ENCODE measurements around the gene AFF3.

The AFF3 gene

GRCh38 chr2:100033976-100034375, 108.4 kb downstream of the AFF3 start:
- ChIA-PET CTCF (no interaction called here), POLR2A (no interaction called here)
- DNase-seq (ENCODE audit: extremely low spot score): no peak
- TF ChIP-seq CTCF (IDR thresholded peaks at IDR 0.05; ENCODE audit: control extremely low read depth, extremely low read depth, low read depth, missing control alignments): no peak

GRCh38 chr2:100031604-100032003, 110.8 kb downstream of the AFF3 start:
- CTCF ChIA-PET: interaction anchor here (1.6 to 3.0 kb wide), 3 partner anchors 9 to 13 kb away, joined by 3 to 13 read pairs (median 8); no protein-coding TSS in a partner anchor
- TF ChIP-seq CTCF (IDR thresholded peaks at IDR 0.05; ENCODE audit: control extremely low read depth, extremely low read depth, low read depth, missing control alignments): no peak
- no peak for DNase-seq (ENCODE audit: extremely low spot score)
- POLR2A ChIA-PET: no interaction called here

- DNase-seq (ENCODE audit: extremely low spot score): no peak
- CTCF ChIA-PET: interaction anchor here (2.9 kb wide), 1 partner anchor 11 kb away, joined by 13 read pairs; no protein-coding TSS in a partner anchor
- POLR2A ChIA-PET: no interaction called here
- no peak for TF ChIP-seq CTCF (IDR thresholded peaks at IDR 0.05; ENCODE audit: control extremely low read depth, extremely low read depth, low read depth, missing control alignments)
Observed at GRCh38 chr2:100029460-100029859, 112.9 kb downstream of the AFF3 start.

GRCh38 chr2:100021791-100022340, 120.5 kb downstream of the AFF3 start:
- no peak for TF ChIP-seq CTCF (IDR thresholded peaks at IDR 0.05; ENCODE audit: control extremely low read depth, extremely low read depth, low read depth, missing control alignments)
- ChIA-PET CTCF (no interaction called here), POLR2A (no interaction called here)
- no peak for DNase-seq (ENCODE audit: extremely low spot score)

- DNase-seq (ENCODE audit: extremely low spot score): no peak
- CTCF ChIA-PET: no interaction called here
- no peak for TF ChIP-seq CTCF (IDR thresholded peaks at IDR 0.05; ENCODE audit: control extremely low read depth, extremely low read depth, low read depth, missing control alignments)
- POLR2A ChIA-PET: no interaction called here
Observed at GRCh38 chr2:100019499-100019898, 122.9 kb downstream of the AFF3 start.

GRCh38 chr2:100018341-100019193, 123.8 kb downstream of the AFF3 start:
- CTCF ChIA-PET: interaction anchor here (0.8 to 1.0 kb wide), 3 partner anchors 8 to 24 kb away, joined by 3 read pairs; no protein-coding TSS in a partner anchor
- no peak for DNase-seq (ENCODE audit: extremely low spot score)
- POLR2A ChIA-PET: no interaction called here
- no peak for TF ChIP-seq CTCF (IDR thresholded peaks at IDR 0.05; ENCODE audit: control extremely low read depth, extremely low read depth, low read depth, missing control alignments)
